ENCODE results near the gene MICA.
"Not testable (repeated sequence)": the region's sequence is repeated elsewhere in the genome, so short reads cannot be mapped to it uniquely, and the experiment has no call there.

Gene MICA

DNA sequence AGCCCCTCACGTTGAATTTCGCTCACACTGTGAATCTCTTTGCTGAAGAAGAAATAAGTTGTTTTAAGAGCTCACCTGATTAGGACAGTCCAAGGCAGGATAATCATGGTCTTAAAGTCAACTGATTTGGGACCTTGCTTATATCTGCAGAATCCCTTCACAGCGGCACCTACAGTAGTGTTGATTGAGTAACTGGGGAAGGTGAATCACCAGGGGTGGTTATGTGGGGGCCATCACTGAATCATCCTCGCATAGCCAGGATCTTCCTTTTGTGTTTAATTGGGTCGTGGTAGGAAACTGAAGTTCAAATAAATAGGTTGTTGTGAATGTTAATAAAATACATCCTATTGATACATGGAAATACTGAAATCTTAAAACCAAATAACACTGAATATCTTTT, 20.2 kb upstream of the MICA start:
- no peak for DNase-seq (ENCODE audit: low read depth)

DNA sequence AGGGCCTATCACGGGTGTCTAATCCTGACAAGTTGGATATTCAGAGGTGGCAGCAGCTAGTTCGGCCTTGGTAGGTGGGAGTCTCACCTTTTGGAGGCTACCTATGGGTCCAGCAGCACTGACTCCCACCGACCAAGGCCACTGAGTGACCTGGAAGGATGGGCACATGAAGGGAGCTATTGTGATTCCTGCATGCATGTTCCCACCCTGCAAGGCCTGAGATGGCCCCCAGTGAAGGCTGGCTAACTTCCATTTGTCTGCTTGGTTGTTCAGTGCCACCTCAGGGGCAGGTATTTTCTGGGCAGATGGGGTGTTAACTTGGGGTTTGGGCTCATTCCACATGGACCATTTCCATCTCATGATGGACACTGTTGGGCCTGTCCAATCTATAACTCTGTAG, 18.4 kb upstream of the MICA start:
- no peak for DNase-seq (ENCODE audit: low read depth)

DNA sequence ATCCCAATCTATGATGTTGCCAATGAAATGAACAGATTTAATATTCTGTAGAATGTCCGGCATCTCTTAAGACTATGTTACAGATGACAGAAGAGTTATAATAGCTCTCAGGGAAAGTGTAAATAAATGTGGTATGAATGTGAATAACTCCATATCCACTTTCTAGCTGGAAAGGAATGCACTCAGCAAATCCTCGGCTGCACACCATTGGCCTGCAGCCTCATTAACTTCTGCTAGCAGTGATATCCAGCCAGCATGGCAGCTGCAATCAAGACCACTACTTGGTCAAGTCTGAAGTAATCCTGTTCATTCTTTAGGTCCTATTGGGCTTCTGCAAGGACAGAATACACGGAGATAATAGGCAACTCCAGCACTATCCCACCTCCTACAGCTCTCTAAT, 17.3 kb upstream of the MICA start:
- no peak for DNase-seq (ENCODE audit: low read depth)

DNA sequence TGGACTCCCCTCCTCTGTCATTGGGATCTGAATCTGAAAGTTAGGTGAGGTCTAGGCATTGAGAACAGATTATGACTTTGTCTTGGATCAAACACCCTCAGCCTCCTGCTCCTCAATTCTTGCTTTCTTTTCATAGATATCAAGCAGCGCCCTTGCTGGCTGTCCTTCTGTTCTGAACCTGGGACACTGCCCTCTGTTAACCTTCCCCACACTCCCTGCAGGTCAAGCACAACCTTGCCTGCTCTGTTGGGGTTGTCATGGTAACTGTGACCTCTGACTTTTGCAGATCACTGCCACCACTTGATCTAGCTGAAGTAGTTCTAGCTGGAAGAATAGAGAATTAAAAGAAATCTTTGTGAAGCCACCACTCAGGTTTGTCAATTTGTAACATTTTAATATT, 16.4 kb upstream of the MICA start:
- DNase-seq (ENCODE audit: low read depth): no peak

DNA sequence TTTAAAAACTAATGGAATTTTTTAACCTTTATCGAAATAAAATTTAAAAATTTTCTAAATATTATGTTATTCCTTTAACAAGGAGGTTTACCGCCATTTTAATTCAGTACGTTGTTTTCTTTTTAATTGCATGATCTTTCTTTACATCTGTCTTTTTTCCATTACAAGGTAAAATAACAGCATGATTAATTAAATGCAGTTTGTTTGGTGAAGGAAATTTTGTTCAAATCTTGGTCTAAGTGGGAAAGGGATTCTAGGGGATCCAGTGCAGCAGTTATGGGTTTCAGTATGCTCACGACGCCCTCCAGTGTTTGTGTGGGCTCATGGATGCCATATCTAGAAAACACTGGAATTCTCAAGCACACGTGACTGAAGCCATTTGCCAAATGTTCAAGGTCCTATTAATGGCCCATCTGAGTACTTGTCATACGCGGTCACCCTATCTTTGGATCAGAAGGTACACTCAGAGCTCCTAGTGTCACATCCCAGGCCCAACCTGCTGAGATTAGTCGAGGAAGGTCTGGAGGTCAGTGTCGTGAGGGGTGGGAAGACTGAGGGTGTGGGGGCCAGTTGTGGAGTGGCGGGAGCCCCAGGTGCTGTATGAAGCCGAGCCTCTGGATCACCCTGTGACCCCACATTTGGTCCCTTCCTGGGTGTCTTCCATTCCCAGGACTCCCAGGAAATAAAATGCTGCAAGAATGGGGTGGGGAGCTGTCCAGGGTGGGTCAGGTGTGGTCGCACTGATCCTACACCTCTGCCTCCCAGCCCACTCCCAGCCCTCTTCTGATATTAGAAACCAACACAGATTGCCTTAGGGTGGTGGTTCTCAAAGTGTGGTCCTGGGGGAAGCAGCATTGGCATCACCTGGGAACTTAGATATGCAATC, 14.2 kb upstream of the MICA start:
- not testable (repeated sequence) for DNase-seq (ENCODE audit: low read depth)

DNA sequence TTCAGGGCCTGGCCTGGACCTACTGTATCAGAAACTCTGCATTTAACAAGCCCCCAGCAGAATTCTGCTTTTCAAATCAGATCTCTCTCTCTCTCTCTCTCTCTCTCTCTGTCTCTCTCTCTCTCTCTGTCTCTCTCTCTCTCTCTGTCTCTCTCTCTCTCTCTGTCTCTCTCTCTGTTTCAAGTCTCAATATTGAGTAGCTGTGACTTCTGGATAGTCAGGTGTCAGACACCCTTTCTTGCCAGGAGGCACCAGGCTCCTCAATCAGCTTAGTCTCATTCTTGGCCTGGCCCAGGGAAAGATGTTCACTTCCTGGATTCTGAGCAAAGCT, 13.6 kb upstream of the MICA start:
- not testable (repeated sequence) for DNase-seq (ENCODE audit: low read depth)

DNA sequence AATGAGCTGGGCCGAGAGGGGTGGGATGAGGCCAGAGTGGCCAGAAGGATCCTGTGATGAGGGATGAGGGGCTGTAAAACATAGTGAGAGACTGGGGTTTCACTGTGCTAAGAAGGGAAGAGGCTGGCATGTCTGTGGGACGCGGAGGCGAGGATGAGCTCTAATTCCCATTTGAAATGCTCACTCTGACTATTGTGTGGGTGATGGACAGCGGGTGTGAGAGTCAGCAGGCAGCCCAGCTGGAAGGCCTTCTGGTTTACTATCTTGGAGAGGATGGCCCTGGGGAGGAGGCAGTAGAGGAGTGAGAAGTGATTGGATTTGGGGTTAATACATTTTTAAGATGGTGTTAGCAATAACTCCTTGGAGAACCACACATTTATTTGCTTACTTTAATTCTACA, 9.5 kb upstream of the MICA start:
- DNase-seq (ENCODE audit: low read depth): no peak

DNA sequence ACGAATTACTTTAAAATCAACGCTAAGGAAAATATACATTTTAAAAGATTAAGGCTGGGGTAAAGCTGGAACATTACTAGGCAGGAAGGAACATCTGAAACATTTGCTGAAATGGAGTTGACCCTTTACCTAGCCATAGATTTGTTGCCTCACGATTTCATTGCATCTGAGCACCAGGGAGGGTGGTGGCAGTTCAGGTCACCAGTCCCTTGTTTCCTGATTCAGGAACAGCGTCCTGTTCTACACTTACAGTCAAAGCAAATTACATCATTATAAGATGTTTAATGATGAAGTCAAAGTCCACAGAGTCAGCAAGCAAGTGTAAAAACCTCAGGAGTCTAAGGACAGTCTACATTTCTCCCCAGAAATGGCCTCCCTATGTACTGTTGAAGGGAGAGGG, 9.0 kb upstream of the MICA start:
- DNase-seq (ENCODE audit: low read depth): no peak

DNA sequence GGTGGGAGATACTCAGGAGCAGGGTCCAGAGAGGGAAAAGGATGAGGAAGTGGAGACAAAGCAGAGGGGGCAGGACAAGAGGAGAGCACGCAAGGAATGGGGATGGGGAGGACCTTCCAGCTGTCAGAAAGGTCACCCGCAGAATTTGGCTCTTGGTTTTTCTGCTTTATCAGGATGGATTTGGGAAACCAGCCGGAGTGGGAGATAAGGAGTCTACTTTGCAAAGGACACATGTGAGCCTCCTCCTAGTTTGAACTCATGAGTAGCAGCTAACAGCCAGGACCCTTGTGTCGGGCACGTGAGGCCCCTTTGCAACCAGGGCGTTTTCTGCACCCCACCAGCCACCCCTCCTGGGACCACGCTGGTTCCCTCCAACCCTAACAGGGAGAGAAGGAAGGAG, 7.6 kb upstream of the MICA start:
- no peak for DNase-seq (ENCODE audit: low read depth)

DNA sequence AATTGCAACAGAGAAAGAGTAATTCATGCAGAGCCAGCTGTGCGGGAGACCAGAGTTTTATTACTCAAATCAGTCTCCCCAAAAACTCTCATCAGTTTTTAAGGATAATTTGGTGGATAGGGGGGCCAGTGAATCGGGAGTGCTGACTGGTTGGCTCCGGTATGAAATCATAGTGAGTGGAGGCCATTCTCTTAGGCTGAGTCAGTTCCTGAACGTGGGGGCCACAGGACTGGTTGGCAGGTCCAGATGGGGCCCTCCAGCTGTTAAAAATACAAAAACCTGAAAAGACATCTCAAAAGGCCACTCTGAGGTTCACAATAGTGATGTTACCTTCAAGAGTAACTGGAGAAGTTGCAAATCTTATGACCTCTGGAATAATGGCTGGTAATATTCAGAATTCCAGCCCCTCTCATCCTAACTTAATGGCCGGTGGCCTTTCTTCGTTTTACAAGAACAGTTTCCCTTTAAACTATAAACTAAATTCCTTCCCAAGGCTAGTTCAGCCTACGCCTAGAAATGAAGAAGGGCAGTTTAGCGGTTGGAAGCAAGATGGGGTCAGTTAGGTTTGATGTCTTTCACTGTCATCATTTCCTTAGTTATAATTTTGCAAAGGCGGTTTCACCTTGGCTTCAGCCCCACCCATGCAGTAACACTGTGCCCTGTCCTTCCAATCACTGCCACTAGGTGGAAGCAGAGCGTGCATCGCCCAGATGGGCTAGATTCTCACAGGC, 6.8 kb upstream of the MICA start:
- DNase-seq (ENCODE audit: low read depth): peak; percentile 82

DNA sequence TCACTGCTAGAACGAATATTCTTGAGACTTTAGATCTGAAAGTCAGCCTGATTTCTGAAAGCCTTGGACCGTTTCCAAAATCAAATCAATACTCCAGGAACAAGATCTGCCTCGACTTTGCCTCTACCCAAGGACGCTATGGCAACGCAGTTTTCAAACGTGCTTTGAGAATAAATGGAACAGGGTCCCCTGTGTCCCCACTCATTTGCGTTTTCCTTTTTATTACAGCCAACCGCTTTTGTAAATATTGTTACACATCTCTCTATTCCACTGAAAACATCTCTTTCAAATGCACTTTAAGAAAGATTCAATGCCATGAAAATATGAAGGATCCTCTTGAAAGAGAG, 6.3 kb upstream of the MICA start:
- DNase-seq (ENCODE audit: low read depth): not testable (repeated sequence)

DNA sequence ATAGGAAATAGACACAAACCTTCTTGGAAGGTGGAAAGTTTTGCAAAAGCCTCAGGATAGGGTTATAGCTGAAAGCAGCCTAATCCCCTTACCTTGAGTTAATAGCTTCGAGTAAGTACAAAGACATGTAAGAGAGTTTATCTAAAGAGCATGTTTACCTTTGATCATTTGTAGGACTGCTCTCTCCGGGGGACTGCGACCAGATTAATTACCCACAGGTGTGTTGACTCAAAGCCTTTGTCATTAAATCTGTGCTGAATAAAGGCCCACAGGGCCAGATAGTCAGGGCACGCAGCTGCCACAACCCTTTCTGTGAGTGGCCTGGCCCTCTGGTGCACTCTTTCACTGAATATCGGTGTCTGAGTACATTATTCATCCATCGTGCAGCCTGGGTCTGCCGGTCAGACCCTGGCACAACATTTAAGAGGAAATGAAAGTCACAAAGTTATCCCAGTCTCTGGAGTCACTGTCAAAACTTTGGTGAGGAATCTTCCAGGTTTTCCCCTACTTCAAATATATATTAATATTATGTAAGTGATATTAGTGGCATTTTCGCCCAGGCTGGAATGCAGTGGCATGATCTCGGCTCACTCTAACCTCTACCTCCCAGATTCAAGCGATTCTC, 5.4 kb upstream of the MICA start:
- DNase-seq (ENCODE audit: low read depth): no peak

DNA sequence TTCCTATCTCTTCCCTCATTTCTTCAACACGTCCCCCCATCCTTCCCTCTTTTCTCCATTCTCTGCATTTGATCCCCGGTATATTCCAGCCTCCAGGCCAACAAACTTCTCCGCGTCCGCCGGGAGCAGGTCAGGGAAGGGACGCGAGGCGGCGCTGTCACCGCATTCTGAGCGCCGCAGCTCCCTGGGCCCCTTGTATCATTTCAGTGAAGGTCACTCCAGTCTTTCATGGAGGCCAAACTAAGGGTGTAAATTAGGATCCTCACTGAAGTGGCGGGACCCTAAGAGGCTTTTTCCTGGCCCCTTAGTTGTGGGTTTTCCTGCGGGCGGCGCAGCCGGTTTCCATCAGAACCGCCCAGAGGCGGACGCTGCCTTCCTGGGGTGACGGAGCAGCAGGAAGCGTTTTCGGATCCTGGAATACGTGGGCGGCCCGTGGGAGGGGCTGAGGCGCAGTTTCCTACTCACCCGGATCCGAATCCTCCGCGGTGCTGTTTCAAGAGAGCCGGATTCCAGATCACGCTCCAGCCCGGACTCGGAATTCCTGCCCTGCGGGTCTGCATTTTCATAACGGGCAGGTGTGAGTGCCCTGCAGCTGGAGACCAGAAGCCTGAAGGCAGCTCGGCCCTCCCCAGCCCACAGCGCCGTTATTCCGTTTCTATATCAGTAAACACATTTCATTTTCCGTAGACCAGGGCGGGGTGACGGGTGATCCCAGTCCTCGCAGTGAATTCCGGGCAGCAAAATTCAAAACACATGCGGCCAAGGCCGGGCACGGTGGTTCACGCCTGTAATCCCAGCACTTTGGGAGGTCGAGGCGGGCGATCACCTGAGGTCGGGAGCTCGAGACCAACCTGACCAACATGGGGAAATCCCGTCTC, 3.6 kb upstream of the MICA start:
- DNase-seq (ENCODE audit: low read depth): peak; percentile 62

DNA sequence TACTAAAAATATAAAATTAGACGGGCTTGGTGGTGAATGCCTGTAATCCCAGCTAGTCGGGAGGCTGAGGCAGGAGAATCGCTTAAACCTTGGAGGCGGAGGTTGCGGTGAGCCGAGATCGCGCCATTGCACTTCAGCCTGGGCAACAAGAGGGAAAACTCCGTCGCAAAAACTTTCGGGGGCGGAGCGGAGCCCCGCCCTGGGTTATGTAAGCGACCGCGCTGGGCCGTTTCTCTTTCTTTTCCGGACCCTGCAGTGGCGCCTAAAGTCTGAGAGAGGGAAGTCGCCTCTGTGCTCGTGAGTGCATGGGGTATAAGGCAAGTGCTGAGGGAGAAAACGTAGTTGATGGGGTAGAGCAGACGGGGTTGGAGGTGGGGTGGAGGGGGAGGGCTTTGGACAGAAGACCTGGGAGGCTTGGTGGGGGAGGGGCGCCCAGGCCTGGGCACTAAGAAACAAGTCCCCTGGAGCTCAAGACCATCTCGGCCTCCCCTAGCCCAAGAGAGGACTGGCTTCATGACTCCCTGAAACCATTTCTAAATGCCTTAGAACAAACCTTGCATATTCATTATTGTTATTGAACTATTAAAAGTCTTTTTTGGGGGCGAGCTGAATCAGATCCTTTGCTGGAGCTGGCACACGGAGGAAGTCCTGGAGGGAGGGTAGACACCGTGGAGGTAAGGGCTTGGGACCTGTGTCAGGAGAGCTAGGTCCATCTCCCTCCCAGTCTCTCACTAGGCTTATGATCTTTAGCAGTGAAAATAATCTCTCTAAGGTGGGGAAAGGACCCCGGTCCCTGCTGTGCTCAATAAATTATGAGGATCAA, 2.7 kb upstream of the MICA start:
- peak; percentile 66 for DNase-seq (ENCODE audit: low read depth)

DNA sequence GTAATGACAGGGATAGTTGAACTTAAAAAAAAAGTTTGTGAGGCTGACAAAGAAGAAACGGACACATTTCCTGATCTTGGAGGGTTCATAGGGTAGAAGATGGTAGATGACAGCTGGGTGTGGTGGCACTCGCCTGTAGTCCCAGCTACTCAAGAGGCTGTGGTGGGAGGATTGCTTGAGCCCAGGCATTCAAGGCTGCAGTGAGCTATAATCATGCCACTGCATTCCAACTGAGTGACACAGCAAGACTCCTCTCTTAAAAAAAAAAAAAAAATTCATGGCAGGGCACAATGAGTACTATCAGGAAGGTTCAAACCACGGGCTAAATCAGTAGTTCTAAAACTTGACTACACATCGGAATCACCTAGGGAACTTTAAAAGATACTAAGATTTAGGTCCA, 2.0 kb upstream of the MICA start:
- DNase-seq (ENCODE audit: low read depth): no peak

DNA sequence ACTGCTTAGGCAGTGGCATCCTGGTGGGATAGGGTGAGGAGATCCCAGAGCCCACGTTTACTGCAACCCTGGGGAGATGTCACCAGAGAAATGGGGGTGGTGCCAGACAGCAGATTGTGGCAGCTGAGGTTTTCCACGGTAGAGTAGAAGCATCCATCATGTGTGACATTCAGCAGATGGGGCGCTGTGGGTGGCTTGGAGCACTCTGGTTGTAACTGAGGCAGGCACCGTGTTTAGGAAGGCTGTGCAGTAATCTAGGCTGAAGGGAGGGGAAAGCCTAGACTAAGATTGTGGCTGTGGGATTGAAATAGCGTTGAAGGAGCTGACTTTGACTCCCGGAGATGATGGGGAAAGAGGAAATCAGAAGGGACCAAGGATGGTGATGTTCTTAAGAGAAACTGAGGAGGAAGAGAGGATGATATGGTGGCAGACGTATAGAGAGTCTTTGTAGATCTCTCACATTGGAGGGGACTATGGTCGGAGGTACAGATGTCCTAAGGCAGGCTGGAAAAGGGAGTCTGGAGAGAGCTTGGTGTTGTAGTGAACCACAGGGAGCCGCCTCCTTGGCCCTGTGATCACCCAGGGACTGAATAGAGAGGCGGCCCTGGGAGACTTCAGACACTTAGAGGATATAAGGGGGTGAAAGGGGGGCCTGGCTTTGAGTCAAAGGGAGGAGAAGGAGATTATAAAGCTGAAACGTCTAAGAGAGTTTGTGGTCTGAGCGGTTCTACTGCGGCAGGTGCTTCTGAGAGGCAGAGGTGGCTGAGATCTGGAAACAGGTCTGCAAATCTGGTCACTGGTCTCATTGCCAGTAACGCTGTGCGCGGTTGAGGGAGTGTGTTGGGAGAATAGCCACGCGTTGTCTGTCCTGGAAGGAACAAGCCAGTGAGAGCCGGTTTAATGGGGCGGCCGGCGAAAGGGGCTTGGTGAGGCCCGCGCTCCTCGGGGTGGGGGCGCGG, 792 bp upstream of the MICA start:
- DNase-seq (ENCODE audit: low read depth): no peak

DNA sequence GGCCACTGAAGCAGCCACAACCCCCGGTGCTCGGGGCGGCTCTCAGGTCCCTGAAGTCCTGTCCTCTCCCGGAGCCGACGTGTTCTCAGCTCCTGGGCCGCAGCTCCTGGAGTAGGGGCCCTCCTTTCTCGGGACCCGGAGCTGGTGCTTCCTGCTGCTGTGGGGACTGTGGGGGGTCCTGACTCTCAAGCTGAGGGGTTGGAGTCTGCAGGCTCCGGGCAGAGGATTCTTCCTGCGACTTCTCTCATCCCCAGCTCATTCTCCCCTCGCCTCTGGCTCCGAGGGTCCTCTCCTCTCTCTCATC, 618 bp downstream of the MICA start:
- DNase-seq (ENCODE audit: low read depth): not testable (repeated sequence)

DNA sequence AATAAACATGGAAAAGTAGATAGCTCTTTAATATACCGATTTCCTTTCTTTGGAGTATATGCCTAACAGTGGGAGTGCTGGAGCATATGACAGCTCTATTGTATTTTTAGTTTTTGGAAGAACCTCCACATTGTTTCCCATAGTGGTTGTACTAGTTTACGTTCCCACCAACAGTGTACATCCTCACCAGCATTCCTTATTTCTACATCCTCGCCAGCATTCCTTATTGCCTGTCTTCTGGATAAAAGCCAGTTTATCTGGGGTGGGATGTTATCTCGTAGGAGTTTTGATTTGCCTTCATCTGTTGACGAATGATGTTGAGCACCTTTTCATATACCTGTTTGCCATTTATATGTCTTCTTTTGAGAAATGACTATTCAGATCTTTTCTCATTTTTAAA, 2.6 kb downstream of the MICA start:
- DNase-seq (ENCODE audit: low read depth): no peak

DNA sequence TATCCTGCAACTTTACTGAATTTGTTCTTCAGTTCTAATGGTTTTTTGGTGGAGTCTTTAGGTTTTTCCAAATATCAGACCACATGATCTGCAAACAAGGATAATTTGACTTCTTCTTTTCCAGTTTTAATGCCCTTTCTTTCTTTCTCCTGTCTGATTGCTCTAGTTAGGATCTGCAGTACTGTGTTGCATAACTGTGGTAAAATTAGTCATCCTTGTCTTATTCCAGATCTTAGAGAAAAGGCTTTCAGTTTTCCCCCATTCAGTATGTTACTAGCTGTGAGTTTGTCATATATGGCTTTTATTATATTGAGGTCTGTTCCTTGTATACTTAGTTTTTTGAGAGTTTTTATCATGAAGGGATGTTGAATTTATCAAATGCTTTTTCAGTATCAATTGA, 4.3 kb downstream of the MICA start:
- no peak for DNase-seq (ENCODE audit: low read depth)

DNA sequence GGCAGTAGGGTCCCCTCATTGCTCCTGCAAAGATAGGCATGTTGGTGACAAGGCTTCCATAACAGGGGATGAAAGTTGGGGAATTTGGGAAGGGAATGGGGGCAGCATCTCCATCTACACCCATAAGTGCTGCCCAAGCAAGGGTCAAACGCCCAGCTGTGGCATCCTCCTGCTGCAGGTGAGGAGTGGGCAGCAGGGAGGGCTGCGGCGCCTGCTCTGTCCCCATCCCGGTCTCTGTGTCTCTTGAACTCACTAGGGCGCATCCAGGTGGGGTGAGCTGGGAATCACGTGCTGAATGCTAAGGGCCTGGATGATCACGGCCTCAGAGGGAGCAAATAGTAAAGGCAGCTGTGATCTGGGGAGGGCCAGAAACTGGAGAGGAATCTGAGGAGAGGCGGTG, 9.1 kb downstream of the MICA start:
- no peak for DNase-seq (ENCODE audit: low read depth)

All from stimulated activated CD4-positive, alpha-beta T cell treated with anti-CD3 and anti-CD28 coated beads, Interleukin-2, amount 100 ng/mL, for 4 hours (primary cell).